GM18508 (cell line): ENCODE measurements around the gene RAB11FIP4.

Source experiments
- ATAC-seq: cut with Tn5 transposase; IDR thresholded peaks from one replicate; pipeline ENCODE4 v1.9.1; 2021; ENCODE audit warnings: moderate number of reproducible peaks; ENCODE audit not compliant: insufficient read depth, unreplicated experiment

The RAB11FIP4 gene

DNA sequence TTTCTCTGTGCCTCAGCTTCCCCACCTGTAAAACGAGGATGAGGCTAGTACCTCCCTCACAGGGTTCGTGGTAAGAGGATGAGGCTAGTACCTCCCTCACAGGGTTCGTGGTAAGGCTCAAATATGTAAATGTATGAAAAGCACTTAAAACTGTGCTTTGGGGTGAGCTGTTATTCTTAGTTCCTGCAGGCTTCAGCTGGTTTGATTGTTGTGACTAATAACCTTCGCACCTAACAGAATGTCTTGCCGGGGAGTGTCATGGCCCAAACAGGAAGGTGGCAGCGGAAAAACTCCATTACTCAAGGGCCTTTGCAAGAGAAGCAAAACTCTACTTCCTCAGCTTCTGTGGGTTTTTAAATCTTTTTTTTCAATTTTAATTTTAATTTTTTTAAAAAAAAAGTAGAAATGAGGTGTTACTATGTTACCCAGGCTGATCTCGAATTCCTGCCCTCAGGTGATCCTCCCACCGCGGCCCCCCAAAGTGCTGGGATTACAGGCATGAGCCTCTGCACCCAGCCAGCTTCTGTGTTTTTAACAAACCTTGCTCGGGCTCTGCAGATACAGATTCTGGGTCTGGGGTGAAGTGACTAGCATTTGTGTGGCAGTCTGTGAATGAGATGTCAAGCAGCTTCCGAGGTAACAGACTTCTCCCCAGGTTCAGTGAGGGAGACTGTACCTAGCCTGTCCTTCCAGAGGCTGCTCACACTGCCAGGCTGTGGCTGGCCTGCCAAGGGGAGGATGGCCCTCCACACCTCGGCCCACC lies 103.0 kb downstream of the RAB11FIP4 start:
- ATAC-seq: peak; percentile 36

- ATAC-seq: no peak
Measured at GRCh38 chr17:31495022-31495885, 103.8 kb downstream of the RAB11FIP4 start.

DNA sequence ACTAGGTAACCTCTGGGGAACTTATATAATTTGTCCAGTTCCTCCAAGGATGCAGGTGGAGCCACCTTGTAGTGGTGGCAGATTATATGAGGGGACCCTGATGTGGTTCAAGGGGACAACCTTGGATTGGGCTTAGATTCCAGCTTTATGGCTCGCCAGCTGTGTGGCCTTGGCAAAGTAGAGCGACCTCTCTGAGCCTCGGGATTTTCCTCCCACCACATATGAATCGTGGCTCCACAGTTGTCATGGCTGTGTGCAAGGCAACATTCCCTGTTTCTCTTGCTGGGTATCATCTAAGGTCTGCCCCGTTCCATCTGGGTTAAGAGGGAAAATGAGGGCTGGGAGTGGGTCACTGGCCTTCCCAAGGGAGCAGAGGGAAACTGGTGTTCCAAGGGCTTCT lies 104.6 kb downstream of the RAB11FIP4 start:
- ATAC-seq: no peak

- ATAC-seq: no peak
Measured at GRCh38 chr17:31496601-31497000, 105.1 kb downstream of the RAB11FIP4 start.

- ATAC-seq: no peak
Measured at GRCh38 chr17:31497431-31497830, 106.0 kb downstream of the RAB11FIP4 start.

DNA sequence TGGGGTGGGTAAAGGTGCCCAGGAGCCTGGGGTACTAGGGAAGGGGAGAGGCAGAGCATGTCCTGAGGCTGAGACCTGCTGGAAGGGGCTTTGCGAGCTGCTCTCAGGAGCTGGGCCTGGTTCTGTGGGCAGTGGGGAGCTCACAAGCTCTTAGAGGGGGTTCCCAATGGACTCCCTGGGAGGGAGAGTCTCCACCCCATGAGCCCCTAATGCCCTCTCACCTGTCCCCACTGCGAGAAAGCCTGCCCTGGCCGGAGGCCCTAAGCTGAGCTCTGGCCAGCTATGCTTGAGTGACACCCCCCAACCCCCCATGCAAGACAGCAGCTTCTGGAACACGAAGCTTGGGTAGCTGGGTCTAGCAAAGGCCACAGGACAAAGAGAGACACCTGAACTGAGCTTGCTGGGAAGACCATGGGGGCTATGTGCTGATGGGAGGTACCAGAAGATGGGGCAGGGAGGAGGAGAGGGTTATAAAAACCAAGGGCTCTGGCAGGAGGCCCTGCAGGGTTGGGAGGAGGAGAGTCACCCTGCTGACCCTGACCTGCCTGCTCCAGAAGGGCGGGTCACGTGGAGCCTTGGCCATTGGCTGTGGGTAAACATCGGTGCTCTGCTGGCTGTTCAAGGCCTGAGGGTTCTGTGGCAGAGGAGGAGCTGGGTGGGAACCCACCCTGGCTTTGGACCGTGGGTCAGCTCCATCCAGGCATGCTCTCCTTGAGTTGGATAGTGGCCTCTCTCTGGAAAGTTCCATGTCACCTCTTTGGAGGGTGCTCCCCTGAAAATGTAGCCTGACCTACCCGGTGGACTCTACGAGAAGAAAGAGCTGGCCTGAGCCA lies 106.7 kb downstream of the RAB11FIP4 start:
- ATAC-seq: no peak

GRCh38 chr17:31499771-31500554 lies 108.5 kb downstream of the RAB11FIP4 start:
- ATAC-seq: no peak

GRCh38 chr17:31506517-31506916 lies 115.0 kb downstream of the RAB11FIP4 start:
- ATAC-seq: no peak

- no peak for ATAC-seq
Measured at GRCh38 chr17:31508288-31509094, 117.0 kb downstream of the RAB11FIP4 start.

DNA sequence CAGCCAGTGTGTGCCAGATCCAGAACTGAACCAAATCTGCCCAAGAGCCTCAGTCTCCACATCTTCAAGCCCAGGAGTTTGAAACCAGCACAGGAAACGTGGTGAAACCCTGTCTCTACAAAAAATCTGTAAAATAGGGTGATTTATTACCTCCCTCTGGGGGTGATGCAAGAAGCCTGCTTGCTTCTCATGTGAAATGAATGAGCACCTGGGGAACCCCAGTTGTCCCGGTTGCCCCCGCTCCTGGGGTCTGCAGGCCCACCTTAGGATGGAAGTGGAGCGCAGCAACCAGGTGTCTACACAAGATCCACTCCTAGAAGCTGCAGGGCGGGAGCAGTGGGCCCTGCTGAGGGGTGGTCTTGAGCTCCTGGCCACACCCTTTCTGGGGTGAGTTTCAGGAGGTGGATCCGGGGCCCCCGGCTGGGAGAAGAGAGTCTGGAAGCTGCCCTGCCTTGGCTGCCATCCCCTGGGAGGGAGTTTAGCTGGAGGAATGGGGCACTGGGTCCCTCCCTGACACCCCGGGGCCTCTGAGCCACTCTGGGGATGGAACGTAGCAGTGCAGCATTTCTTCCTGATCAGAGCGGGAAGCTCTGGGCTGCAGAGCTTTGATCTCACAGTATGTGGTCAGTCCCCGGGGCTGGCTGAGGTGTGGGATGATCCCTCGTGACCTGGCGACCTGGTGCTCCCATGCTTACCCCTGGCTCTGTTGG lies 117.8 kb downstream of the RAB11FIP4 start:
- ATAC-seq: no peak

GRCh38 chr17:31509805-31510177 lies 118.3 kb downstream of the RAB11FIP4 start:
- ATAC-seq: no peak

DNA sequence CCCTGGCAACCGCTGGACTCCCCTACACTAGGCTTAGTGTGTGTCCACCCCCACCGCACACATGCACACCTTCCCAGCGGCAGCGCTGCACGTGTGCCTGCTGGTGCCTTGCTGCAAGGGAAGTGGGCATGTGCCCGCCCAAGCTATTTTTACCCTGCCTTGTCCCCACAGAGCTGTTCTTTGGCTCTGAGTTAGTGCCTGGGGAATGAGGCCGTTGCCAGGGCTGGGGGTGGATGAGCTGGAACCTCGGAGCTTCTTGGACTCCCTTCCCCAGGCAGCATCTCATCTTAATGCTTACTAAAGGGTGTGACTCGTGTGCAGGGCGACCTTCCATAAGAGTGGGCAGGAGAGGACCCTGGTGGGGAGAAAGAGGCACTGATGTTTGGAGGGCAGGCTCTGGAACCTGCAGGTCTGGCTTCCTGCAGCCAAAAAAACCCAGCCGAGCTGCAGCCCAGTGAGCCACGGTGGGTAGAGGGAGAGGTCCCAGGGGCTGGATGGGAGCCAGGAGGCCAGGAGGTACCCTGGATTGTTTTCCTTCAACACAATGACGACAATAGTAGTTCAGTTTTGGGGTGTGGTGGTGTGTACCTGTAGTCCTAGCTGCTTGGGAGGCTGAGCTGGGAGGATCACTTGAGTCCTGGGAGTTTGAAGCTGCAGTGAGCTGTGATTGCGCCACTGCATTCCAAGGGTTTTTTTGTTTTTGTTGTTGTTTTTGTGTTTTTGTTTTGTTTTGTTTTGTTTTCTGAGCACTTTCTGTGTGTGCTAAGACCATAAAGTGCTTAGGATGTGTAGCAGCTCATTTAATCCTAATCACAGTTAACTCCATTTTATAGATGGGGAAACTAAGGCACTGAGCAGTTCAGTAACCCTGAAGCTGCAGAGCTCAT lies 119.1 kb downstream of the RAB11FIP4 start:
- no peak for ATAC-seq

DNA sequence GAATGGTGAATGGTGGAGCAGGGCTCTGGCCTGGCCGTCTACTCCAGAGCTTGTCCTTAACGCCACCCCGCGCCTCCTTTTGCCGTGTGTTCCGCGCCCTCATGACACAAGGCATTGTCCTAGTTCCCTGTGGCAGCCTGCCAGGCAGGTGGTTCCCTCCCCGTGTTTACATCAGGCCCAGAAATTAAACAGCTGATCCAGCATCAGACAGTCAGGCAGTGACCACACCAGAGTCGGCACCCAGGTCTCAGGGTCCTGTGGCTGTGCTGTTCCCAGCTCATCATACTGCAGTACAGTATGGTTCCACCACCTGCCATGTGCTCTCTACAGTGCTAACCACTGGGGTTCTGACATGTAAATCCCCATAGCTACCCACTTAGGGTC lies 119.7 kb downstream of the RAB11FIP4 start:
- no peak for ATAC-seq

- ATAC-seq: no peak
Measured at GRCh38 chr17:31511580-31511979, 120.1 kb downstream of the RAB11FIP4 start.

DNA sequence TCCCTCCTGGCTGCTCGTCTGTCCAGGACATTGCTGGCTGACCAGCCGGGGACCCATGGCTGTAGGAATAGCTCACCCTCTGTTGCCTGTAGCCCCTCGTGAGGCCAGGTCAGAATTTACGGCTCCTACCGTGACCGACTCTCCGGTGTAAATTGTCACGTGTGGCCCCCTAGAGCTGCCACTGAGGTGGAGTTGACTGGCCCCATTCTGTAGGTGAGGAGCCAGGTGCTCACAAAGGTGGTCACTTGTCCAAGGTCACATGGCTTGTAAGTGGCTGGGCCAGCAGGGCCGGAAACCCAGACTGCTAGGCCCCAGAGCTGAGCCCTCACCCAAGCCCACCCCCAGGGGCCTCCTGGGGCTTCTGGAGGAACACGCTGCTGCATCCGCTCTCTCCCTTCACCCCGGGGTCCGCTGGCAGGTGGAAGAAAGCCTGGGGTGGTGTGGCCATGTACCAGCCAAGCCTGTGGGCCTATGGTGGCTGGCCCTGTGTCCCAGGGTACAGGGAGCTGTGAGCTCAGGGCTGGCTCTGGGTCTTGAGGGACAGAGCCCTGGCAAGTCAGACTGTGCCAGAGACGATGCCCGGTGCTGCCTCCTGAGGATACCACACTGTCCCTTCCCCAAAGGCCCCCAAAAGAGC lies 120.7 kb downstream of the RAB11FIP4 start:
- no peak for ATAC-seq

DNA sequence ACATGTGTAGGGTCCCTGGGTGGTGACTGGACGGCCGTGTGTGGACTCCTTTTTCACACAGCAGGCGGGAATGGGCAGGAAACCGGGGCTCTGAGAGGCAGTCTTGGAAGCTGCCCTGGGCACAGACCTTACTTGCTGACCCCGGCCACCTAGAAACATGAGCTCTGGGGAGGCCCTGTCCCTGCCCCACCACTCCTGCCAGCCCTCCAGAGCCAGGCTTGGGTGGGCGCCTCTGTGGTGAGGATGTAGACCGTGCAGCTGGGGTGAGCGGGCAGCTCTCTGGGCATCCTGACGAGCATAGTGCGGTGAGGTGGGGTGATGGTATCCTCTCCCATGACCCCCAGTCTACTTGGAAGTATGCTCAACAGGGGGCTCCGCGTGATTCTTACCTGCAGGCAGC lies 121.3 kb downstream of the RAB11FIP4 start:
- ATAC-seq: no peak

GRCh38 chr17:31513731-31514427 lies 122.4 kb downstream of the RAB11FIP4 start:
- no peak for ATAC-seq
